Measurements from ENCODE around the gene EMP3.
"Not testable (repeated sequence)": the region's sequence is repeated elsewhere in the genome, so short reads cannot be mapped to it uniquely, and the experiment has no call there.

The EMP3 gene

GRCh38 chr19:48296963-48297734 lies 28.2 kb upstream of the EMP3 start:
- Histone ChIP-seq H3K36me3 (ENCODE audit: insufficient read depth, low read length) (no peaks in the 10 kb centered on the region), H3K9me3 (ENCODE audit: insufficient read depth, low read depth, low read length) (no peaks in the 10 kb centered on the region), H3K4me3 (ENCODE audit: low read length) (no peak overlapping the region), H3K9ac (ENCODE audit: low read depth, low read length) (no peak overlapping the region), H3K4me1 (ENCODE audit: insufficient read depth, low read length) (no peaks in the 10 kb centered on the region), H3K27ac (ENCODE audit: low read depth, low read length) (no peak overlapping the region), H3K27me3 (ENCODE audit: insufficient read depth, low read length) (no peaks in the 10 kb centered on the region)
- WGBS, result 90% methylated on average over 42 of the region's 42 CpGs

DNA sequence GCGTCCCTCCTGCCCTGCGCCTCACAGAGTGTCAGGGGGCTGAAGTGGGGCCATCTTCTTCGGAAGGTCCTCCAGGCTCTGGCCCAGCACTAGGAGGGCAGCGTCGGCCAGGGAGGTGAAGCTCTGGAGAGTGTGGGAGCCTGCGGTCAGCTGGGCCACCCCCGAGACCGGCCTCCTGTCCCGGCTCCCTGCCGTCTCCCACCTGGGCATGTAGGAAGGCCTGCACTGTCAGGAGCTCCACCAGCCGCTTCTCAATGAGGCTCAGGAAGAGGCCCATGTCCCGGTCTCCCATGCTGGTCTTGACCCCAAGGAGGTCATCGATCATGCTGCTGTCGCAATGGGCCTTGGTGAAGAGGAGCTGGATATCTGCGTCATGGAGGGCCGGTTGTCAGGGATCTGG lies 27.4 kb upstream of the EMP3 start:
- no peaks in the 10 kb centered on the region for H3K9me3 ChIP-seq (ENCODE audit: insufficient read depth, low read depth, low read length)
- no peaks in the 10 kb centered on the region for H3K27me3 ChIP-seq (ENCODE audit: insufficient read depth, low read length)
- H3K4me3 ChIP-seq (ENCODE audit: low read length), result no peak overlapping the region
- H3K9ac ChIP-seq (ENCODE audit: low read depth, low read length), result no peak overlapping the region
- no peak overlapping the region for H3K27ac ChIP-seq (ENCODE audit: low read depth, low read length)
- no peaks in the 10 kb centered on the region for H3K4me1 ChIP-seq (ENCODE audit: insufficient read depth, low read length)
- H3K36me3 ChIP-seq (ENCODE audit: insufficient read depth, low read length), result no peaks in the 10 kb centered on the region
- WGBS, result 94% methylated on average over 16 of the region's 16 CpGs

GRCh38 chr19:48301886-48302599 lies 23.3 kb upstream of the EMP3 start:
- H3K9ac ChIP-seq (ENCODE audit: low read depth, low read length), result no peak overlapping the region
- no peaks in the 10 kb centered on the region for H3K4me1 ChIP-seq (ENCODE audit: insufficient read depth, low read length)
- no peak overlapping the region for H3K27ac ChIP-seq (ENCODE audit: low read depth, low read length)
- no peak overlapping the region for H3K4me3 ChIP-seq (ENCODE audit: low read length)
- no peaks in the 10 kb centered on the region for H3K27me3 ChIP-seq (ENCODE audit: insufficient read depth, low read length)
- WGBS, result 90% methylated on average over 1 of the region's 1 CpG
- no peaks in the 10 kb centered on the region for H3K9me3 ChIP-seq (ENCODE audit: insufficient read depth, low read depth, low read length)
- H3K36me3 ChIP-seq (ENCODE audit: insufficient read depth, low read length), result no peaks in the 10 kb centered on the region

DNA sequence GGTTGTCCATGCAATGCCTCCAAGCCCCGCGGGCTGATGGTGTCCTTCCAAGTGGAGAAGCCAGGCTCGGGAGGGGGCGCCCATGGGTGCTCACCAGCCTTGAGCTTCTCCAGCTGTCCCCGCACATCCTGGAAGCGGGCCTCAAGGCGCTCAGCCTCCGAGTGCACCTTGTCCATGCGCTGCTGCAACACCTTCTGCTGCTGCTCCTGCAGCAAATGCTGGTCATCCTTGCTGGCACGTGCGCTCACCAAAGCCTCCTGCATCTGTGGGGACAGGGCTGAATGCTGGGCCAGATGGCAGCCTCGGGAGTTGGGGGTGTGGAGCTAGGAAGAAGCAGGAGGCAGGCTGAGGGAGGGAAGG lies 22.8 kb upstream of the EMP3 start:
- no peaks in the 10 kb centered on the region for H3K36me3 ChIP-seq (ENCODE audit: insufficient read depth, low read length)
- no peaks in the 10 kb centered on the region for H3K4me1 ChIP-seq (ENCODE audit: insufficient read depth, low read length)
- H3K9me3 ChIP-seq (ENCODE audit: insufficient read depth, low read depth, low read length), result no peaks in the 10 kb centered on the region
- no peak overlapping the region for H3K27ac ChIP-seq (ENCODE audit: low read depth, low read length)
- H3K27me3 ChIP-seq (ENCODE audit: insufficient read depth, low read length), result no peaks in the 10 kb centered on the region
- no peak overlapping the region for H3K4me3 ChIP-seq (ENCODE audit: low read length)
- H3K9ac ChIP-seq (ENCODE audit: low read depth, low read length), result no peak overlapping the region
- WGBS, result 95% methylated on average over 12 of the region's 12 CpGs

GRCh38 chr19:48303367-48303766 lies 22.0 kb upstream of the EMP3 start:
- H3K27me3 ChIP-seq (ENCODE audit: insufficient read depth, low read length), result no peaks in the 10 kb centered on the region
- no peaks in the 10 kb centered on the region for H3K9me3 ChIP-seq (ENCODE audit: insufficient read depth, low read depth, low read length)
- WGBS, result 90% methylated on average over 13 of the region's 13 CpGs
- no peak overlapping the region for H3K4me3 ChIP-seq (ENCODE audit: low read length)
- no peak overlapping the region for H3K9ac ChIP-seq (ENCODE audit: low read depth, low read length)
- no peaks in the 10 kb centered on the region for H3K36me3 ChIP-seq (ENCODE audit: insufficient read depth, low read length)
- H3K4me1 ChIP-seq (ENCODE audit: insufficient read depth, low read length), result no peaks in the 10 kb centered on the region
- H3K27ac ChIP-seq (ENCODE audit: low read depth, low read length), result no peak overlapping the region

DNA sequence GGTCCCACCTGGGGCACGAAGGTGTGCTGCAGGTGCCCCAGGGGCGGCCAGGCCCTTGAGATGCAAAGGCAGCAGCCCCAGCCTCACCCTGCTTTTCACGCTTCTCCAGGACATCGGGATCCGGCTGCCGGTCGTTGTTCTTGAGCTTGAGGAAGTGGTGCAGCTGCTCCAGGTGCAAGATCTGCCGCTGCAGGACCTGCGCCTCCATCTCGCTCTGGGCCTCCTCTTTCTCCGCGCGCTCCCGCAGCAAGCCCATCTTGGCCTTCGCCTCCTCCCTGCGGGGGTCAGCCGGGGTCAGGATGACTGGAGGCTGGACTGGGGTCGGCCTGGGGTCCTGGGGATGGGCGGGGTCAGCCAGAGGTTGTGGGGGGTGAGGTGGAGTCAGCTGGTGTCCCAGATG lies 21.5 kb upstream of the EMP3 start:
- H3K9me3 ChIP-seq (ENCODE audit: insufficient read depth, low read depth, low read length), result no peaks in the 10 kb centered on the region
- H3K27ac ChIP-seq (ENCODE audit: low read depth, low read length), result no peak overlapping the region
- no peak overlapping the region for H3K9ac ChIP-seq (ENCODE audit: low read depth, low read length)
- H3K36me3 ChIP-seq (ENCODE audit: insufficient read depth, low read length), result no peaks in the 10 kb centered on the region
- H3K27me3 ChIP-seq (ENCODE audit: insufficient read depth, low read length), result no peaks in the 10 kb centered on the region
- 85% methylated on average over 19 of the region's 19 CpGs for WGBS
- no peak overlapping the region for H3K4me3 ChIP-seq (ENCODE audit: low read length)
- no peaks in the 10 kb centered on the region; the same call in 1 of the 2 replicates for H3K4me1 ChIP-seq (ENCODE audit: insufficient read depth, low read length)

DNA sequence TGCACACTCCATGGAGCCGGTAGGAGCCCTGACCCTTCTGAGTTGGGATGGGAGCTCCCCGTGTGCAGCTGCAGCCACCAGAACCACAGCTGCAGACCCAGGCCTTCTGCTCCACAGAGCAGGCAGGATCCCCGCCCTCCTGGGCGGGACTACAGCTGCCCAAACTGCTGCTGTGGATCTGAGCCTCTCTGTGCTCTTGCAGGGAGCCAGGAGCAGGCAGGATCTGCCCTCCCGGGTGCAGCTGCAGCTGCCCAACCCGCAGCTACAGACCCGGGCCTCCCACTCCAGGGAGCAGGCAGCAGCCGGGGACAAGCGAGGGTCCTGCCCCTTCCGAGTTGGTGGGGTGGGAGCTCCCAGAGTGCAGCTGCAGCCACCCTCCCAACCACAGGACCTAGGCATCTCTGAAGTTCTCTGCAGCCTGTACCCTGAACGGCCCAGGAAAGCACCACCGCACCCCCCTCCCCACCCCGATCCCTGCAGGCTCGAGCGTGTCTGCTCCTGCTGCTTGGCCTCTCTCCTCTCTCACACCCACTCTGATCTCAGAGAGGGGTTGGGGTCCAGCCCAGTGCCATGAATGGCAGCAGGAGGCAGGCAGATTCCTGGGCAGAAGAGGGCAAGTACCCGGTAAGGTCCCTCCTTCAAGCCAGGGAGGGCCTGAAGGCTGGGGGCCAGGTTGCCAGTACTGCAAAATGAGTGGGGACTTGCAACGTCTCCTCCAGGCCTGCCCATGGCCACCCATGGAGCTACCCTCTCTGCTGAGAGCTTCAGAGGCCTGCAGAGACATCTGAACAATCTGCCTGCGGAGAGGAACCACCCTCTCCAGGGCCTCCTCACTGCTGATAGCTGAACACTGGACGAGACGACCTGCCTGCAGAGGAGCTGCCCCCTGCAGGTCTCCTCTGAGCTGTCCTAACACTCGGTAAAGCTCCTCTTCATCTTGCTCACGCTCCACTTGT lies 16.4 kb upstream of the EMP3 start:
- Histone ChIP-seq H3K9ac (ENCODE audit: low read depth, low read length) (no peak overlapping the region), H3K4me3 (ENCODE audit: low read length) (no peak overlapping the region), H3K36me3 (ENCODE audit: insufficient read depth, low read length) (no peaks in the 10 kb centered on the region), H3K27ac (ENCODE audit: low read depth, low read length) (no peak overlapping the region), H3K9me3 (ENCODE audit: insufficient read depth, low read depth, low read length) (no peaks in the 10 kb centered on the region), H3K27me3 (ENCODE audit: insufficient read depth, low read length) (no peaks in the 10 kb centered on the region), H3K4me1 (ENCODE audit: insufficient read depth, low read length) (no peaks in the 10 kb centered on the region; the same call in 1 of the 2 replicates)
- WGBS, result 47% methylated on average over 22 of the region's 22 CpGs

GRCh38 chr19:48309731-48310130 lies 15.6 kb upstream of the EMP3 start:
- H3K4me3 ChIP-seq (ENCODE audit: low read length); H3K27me3 ChIP-seq (ENCODE audit: insufficient read depth, low read length); H3K4me1 ChIP-seq (ENCODE audit: insufficient read depth, low read length); H3K27ac ChIP-seq (ENCODE audit: low read depth, low read length); H3K9ac ChIP-seq (ENCODE audit: low read depth, low read length); H3K36me3 ChIP-seq (ENCODE audit: insufficient read depth, low read length); H3K9me3 ChIP-seq (ENCODE audit: insufficient read depth, low read depth, low read length): not testable (repeated sequence)
- 94% methylated on average over 5 of the region's 5 CpGs for WGBS

DNA sequence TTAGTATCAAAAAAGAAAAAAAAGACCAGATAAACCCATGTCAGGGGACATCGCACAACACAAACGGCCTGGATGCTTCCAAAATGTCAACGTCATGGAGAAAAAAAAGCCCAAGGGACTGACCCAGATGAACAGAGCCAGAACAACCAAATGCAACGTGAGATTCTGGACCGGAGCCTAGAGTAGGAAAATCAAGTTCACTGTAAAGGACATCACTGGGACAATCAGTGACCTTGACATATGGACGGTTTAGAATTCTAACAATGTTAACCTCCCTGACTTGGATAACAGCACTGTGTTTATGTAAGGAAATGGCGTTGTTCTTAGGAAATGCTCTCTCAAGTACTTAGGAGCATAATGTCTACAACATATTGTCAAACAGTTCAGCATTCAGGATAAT lies 15.1 kb upstream of the EMP3 start:
- Histone ChIP-seq H3K27me3 (ENCODE audit: insufficient read depth, low read length) (no peaks in the 10 kb centered on the region), H3K36me3 (ENCODE audit: insufficient read depth, low read length) (no peaks in the 10 kb centered on the region), H3K4me3 (ENCODE audit: low read length) (no peak overlapping the region), H3K9ac (ENCODE audit: low read depth, low read length) (no peak overlapping the region), H3K9me3 (ENCODE audit: insufficient read depth, low read depth, low read length) (no peaks in the 10 kb centered on the region), H3K27ac (ENCODE audit: low read depth, low read length) (no peak overlapping the region), H3K4me1 (ENCODE audit: insufficient read depth, low read length) (no peaks in the 10 kb centered on the region; the same call in 1 of the 2 replicates)
- 94% methylated on average over 6 of the region's 7 CpGs for WGBS

DNA sequence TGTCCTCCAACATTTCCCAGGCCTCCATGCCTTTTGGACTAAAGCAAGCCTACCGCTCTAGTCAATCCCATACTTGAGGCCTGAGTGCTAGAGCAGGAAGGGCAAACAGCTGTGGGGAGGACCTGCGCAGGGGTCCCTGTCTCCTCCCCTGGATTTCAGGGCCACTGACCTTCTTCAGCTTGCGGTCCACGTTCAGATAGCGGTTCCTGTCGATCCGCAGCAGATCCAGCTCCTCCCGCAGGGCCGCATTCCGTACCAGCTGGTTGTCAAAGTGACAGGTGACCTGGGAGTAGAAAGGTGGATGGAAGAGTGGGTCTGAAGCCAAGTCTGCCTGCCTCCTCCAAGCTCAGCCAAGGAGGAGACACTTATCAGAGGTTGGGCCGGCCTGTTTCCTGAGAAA lies 14.0 kb upstream of the EMP3 start:
- H3K4me3 ChIP-seq (ENCODE audit: low read length), result no peak overlapping the region
- no peaks in the 10 kb centered on the region for H3K27me3 ChIP-seq (ENCODE audit: insufficient read depth, low read length)
- WGBS, result 97% methylated on average over 11 of the region's 11 CpGs
- no peak overlapping the region for H3K9ac ChIP-seq (ENCODE audit: low read depth, low read length)
- no peaks in the 10 kb centered on the region for H3K9me3 ChIP-seq (ENCODE audit: insufficient read depth, low read depth, low read length)
- no peak overlapping the region for H3K27ac ChIP-seq (ENCODE audit: low read depth, low read length)
- H3K36me3 ChIP-seq (ENCODE audit: insufficient read depth, low read length), result no peaks in the 10 kb centered on the region
- H3K4me1 ChIP-seq (ENCODE audit: insufficient read depth, low read length), result no peaks in the 10 kb centered on the region; the same call in 1 of the 2 replicates

GRCh38 chr19:48315712-48316111 lies 9.6 kb upstream of the EMP3 start:
- H3K4me1 ChIP-seq (ENCODE audit: insufficient read depth, low read length), result 0 out of 2 replicates have a peak, but pooled peaks cover 5% of the 10 kb centered on the region
- H3K9ac ChIP-seq (ENCODE audit: low read depth, low read length), result no peak overlapping the region
- H3K9me3 ChIP-seq (ENCODE audit: insufficient read depth, low read depth, low read length), result no peaks in the 10 kb centered on the region
- no peak overlapping the region for H3K27ac ChIP-seq (ENCODE audit: low read depth, low read length)
- H3K36me3 ChIP-seq (ENCODE audit: insufficient read depth, low read length), result no peaks in the 10 kb centered on the region
- no peaks in the 10 kb centered on the region for H3K27me3 ChIP-seq (ENCODE audit: insufficient read depth, low read length)
- H3K4me3 ChIP-seq (ENCODE audit: low read length), result no peak overlapping the region
- WGBS, result 92% methylated on average over 6 of the region's 7 CpGs
